Measurements from ENCODE around the gene CPOX.

CPOX gene

DNA sequence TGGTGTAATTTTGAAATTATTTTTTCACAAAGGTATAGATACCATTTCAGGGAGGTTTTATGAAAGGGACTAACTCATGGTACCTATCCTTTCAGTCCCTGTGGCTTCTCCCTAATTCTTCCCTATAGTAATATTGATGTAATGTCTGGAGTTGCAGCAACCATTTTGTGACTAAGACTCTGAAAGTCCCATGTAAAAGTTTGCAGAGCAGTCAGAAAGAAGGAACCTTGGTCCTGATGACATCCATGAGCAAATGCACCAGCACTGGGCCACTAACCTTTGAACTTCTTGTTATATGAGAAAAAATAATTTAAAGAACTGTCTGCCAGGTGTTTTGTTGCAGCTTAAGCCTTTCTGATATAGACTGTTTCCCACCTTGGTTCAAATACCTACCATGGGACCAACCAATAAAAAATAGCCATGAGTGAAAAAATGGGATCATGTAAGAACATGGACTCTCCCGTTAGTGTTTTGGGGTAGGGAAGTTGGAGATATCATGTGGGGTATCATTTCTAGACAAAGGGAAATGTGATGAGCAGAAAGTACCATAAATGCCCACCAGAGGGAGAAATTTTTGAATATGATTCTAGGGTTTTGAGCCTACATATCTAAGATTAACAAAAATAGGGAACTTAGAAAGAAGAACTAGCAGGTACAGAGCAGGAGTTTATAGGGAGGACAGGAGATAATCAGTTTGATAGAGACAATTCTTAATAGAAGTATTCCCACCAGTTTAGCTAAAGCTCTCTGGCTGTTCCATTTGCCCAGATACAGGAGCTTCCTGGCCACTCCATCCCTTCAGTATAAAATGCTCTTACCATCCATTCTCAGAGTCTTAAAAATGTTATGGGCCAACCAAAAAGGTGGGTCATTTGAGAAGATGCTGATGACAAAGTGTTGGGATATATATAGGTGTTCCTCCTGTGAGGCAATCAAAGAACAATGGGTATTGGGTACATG, 3.4 kb upstream of the CPOX start:
- in situ Hi-C loops (cut with HindIII; ENCODE audit: low sequenced_read_pairs) = no loop called here

DNA sequence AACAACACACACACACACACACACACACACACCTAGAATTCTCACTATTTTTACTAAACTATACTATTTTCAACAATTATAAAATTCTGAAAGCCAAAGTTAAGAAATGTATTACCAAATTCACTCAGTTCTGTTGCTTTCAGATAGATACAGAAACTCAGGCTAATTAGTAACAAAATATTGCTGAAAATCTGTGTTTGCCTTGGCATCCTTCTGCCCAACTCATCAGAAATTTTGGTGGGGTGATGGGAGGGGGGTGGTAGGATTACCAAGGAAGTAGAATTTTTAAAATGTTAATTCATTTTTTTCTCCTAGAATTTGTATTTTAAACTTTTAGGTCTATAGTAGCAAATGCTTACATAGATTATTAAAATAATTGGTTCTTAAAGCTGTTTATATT, 2.7 kb upstream of the CPOX start:
- in situ Hi-C loops (cut with HindIII; ENCODE audit: low sequenced_read_pairs) = no loop called here

DNA sequence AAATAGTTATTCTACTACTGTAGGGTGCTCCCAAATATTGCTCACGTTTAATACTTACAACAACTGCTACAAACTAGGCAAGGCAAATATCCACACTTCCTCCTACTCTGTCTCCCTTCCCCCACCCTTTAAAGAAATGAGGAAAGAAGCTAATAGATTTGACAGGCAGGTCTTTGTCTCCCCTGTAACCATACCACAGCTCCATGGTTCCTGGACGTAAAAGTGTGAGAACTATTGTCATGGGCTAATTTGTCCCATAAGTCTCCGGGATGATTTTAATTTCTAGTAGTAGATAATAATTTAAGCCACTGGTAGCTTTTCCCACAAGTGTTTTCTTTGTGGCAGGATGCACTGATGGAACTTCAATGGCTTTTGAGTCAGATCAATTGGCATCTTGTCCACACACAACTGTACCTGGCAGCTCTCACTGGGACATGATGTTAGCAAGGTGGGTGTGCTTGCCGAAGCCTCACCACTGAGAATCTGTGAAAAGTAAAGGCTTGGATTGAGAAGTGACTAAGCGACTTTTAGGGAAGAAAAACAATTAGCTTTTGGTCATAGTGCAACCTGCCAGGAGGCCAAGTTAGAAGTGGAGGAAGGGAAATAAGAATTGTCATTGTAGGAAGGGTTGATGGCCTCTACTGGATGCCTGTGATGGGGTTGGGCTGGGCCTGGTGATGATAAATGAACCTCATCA, 1.4 kb upstream of the CPOX start:
- in situ Hi-C loops (cut with HindIII; ENCODE audit: low sequenced_read_pairs) = no loop called here

DNA sequence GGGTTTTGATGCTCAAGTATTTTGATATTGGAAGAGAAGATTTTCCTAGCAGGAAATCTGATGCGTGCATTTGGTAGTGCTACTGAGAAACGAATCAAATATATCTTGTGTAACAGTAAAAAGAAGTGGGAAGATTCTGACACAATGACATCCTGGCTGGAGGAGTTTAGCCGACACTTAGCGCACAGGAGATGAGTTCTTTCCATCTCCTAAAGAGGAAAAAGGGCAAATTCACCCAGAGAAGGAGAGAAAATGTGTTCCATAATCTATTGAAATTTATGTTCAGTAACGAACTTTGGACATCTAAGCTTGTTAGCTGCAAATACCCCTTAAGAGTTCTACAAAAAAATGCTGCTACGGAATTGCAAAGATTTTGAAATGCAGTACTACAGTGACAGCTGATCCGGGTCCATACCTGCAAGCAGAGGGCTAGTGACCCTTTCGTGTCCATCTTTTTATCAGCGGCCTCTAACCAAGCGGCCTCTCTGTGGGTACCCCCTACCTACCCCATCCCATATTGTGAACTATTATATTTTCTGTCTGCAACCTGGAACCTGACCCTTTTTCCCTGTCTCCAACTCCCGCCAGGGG, 971 bp downstream of the CPOX start:
- in situ Hi-C loops (cut with HindIII; ENCODE audit: low sequenced_read_pairs) = no loop called here

DNA sequence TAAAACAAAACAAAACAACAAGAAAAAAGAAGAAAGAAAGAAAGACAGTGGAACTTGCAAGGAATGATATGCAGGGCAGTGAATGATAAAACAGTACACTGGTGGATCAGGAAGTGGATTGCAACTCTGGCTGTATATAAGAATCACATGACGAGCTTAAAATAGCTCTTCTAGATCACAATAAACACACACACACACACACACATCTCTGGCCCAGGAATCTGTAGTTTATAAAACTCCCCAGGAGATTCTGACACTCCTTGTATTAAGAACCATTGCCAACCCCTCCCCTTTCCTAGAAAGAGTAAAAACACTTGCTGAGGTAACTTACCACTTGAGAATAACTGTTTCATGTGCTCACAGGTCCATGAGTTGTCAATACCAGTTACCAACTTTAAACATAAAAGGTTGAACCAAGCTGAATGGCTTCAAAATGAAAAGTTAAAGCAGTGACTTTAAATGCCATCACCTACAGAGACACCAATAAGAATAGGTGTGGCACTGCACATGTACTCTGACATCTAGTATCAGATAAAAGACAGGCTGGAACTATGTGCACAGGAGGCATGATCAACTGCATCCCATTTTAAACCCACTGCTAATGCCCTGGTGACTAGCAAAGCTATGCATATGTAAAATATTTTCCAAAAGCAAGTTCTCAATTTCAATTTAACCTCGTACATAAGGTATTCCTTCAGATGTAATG, 3.9 kb downstream of the CPOX start:
- in situ Hi-C loops (cut with HindIII; ENCODE audit: low sequenced_read_pairs) = no loop called here

DNA sequence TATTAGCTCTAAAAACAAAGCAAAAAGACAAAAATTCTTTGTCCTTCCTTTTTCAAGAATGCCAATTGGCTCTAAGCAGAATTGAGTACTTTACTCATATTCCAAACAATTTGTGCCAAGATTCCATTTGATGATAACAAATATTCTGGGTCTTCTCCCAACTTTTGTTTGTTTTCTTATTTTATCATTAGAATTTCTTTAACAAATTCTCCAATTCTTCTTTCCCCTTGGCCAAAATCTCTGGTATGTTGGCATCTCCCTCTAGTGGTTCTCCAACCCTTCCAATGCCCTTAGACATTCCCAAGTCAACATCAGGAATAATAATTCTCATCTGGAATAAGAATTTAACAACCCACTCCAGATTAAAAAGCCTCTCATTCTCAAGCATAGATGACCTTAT, 5.3 kb downstream of the CPOX start:
- in situ Hi-C loops (cut with HindIII; ENCODE audit: low sequenced_read_pairs) = no loop called here

DNA sequence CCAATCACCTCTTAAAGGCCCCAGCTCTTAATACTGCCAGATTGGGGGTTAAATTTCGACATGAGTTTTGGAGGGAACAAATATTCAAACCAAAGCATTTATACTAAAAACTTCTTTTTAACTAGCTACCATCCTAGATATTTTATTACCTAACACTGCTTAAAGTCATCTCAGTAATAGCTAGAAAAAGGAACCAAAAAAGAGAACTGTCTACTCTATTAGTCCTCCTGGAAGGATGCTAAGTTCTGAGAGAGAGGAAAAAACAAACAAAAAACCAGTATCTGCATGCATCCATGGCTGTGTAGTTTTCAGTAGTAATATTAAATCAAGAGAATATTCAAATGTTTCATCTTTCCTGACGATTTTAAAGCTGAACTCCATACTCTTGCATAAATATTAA, 5.8 kb downstream of the CPOX start:
- in situ Hi-C loops (cut with HindIII; ENCODE audit: low sequenced_read_pairs) = no loop called here

DNA sequence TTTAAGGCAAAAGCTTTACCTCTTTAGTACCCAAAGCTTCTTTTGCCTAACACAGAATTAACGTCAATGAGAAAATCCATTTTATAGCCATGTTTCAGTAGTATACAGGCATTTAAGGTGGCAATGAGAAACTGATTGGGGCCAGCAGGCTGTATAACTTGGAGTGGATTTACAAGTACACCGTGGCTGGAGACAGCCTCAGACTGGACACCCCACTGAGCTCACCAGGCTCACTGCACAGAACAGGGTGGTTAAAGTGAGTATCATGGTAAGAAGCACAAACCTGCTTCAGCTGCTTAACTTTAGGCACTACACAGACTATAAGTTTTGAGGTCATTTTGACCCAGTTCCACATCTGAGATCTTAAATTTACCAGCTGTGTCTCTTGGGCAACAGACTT, 8.9 kb downstream of the CPOX start:
- in situ Hi-C loops (cut with HindIII; ENCODE audit: low sequenced_read_pairs) = no loop called here

DNA sequence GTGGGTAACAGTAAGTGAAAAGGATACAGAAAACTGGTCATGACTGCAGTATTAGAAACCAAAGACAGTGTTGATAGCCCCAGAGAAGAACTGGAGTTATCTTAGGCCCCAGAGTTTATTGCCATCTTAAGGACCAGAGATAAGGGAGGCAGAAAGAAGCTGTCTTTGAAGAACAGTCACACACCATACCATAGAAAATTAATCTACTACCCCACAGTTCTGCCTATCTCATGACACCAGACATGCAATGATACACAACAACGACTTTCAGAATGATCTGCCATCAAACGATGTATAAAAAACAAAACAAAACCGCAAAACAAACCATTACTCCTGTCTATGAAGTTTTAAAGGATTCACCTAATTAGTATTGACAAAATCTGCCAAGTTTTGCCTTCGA, 9.6 kb downstream of the CPOX start:
- in situ Hi-C loops (cut with HindIII; ENCODE audit: low sequenced_read_pairs) = no loop called here

DNA sequence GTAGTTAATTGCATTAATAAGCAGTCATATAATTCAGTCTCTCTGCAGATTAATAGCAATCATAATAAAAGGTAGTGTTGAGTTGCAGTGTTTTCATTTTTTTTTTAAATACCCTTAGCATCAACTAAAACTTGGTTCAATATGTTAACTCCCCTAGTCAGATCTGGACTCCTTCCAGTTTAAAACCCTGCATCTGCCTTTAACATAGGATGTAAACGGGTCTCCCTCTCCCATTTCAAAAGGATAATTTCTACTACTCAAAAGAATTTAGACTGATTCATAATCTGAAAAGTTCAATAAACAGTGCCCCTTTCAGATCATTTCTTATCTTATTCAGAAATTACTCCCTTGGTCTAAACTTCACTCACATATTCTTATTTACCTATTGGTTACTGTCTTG, 11.4 kb downstream of the CPOX start:
- in situ Hi-C loops (cut with HindIII; ENCODE audit: low sequenced_read_pairs) = no loop called here

DNA sequence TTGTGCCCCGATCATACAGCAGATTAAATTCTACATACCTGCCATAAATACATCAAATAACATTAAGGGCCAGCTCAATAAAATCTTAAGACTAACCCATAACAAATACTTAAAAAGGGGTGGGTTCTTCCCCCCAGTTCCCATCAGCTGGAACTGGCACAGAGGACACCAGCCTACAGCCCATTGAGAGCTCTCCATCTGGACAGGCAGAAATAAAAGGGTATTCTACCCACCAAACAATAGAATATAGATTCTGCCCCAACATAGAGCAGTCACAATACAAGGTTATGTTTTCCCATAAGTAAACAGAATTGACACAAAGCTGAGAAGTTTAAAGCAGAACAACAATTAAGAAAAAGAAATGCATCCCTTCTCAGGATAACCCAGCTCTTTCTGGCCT, 11.9 kb downstream of the CPOX start:
- in situ Hi-C loops (cut with HindIII; ENCODE audit: low sequenced_read_pairs) = no loop called here

DNA sequence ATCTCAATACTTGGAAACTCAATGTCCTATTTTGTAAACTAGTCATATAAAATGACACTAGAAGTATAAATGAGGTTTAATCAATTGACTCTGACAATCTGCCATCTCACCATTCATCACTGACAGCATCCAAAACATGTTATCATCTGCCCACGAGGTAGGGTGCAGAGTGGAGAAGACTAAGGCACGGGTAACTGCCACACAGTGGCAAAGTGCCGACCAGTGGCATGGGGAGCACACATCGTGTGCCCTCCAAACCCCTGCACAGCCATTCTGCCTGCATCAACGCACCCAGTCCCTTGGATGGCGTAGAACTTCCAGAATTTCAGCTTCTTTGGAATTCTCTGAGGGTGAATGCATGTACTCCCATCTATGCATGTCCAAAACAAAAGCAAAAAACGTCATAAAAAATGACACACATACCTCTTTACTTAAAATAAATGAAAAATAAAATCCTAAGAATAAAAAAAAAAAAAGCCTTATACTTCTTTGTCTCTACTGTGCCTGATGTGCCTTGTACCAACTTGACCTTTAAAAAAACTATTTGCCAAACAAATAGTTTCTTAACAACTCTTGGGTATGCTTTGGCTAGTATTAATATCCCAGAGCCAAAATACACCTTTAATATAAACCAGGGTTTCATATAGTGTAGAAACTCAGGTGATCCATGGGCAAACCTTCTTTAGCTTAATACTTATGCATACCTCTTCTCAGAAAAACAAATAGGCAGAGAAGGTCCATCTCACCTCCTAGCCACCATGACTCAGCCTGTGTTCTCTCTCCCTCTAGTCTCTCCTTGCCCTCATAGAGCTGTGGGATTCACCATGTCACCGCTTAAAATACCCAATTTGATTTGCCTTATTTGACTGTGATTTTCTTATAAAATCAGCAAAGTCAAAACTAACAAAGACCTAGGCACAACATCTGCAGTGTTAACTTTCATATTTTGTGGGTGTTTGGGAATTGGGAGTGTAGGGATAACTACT, 12.7 kb downstream of the CPOX start:
- in situ Hi-C loops (cut with HindIII; ENCODE audit: low sequenced_read_pairs) = no loop called here

DNA sequence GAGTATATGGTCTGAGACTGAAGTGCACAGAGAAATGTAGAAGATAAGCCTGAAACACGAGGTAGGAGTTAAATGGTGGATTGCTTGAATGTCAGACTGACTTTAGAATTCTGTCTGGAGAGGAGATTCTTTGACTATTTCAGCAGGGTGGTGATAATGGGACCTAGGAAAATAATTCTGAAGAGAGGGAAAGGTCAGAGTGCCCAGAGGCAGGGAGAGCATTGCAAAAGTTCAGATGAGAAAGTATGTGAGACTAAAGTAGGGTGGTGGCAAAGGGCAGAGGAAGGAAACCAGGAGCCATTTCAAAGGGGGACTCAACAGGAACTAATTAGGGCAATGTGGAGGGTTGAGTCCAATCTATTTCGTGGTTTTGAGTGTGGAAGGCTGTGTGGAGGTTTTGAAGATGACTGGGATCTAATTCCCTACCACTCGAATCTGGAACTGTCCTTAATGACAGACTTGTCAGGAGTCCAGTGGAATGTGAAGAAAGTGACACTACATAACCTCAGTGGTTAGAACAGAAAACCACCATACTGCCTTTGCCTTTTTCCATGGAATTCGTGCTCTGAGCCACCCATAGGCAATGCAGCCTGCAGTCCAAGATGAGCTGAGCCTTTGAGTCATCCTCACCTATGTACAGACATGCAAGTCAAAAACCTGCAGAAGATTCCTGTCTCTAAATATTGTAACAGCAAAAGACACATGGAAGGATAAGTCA, 16.1 kb downstream of the CPOX start:
- in situ Hi-C loops (cut with HindIII; ENCODE audit: low sequenced_read_pairs) = no loop called here

DNA sequence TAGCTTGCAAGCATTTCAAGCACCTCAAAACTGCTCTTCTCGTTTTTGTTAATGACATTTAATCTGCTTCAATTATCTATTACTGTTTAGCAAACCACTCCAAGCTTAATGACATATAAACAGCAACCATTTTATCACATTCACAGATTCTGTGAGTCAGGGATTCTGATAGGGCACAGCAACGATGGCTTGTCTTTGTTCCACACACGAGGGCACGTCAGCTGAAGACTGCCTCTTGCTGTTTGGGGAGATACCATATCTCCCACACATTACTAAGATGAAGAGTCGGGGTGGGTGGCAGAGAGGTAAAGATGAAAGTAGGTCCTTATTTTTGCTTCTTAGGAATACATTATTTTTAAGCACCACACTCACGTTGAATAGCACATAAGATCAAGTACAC, 19.3 kb downstream of the CPOX start:
- in situ Hi-C loops (cut with HindIII; ENCODE audit: low sequenced_read_pairs) = no loop called here

DNA sequence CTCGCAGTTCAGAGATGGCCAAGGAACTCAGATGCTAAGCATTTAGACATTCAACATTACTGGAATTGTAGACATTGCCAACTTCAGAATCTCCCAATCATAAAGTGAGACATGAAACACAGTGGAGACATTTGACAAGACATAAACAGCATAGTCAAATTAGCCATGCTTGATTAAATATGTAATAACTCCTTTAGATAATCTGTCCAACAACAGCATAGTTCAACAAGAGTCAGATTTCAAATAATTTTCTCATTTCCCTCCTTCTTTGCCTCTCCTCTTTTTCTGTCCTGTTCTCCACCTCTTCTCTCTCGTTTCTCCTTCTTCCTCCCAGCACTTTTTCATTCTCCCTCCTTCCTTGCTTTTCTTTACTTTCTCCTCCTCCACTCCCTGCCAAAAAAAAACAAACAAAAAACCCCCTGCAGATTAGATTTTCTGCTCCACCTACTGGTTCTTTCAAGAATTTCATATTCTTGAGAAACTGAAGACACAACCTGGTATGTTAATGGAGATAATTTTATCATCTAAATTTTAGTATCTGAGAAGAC, 20.2 kb downstream of the CPOX start:
- in situ Hi-C loops (cut with HindIII; ENCODE audit: low sequenced_read_pairs) = no loop called here

DNA sequence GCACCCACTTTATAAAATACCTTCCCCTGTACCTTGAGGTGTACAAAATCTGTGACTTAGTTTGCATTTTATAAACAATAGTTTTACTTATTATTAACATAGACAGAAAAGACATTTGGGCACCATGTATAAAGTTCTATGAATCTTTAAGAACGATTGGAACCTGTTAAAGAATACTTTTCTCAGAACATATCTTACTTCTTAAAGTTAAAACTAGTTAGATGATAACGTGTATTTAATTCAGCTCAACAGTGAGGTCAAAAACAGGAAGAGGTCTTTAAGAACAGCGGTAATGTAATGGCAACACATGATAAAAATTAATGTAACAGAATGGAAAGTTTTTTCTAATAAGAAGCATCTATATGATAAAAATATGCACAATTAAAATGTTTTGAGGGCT, 25.0 kb downstream of the CPOX start:
- in situ Hi-C loops (cut with HindIII; ENCODE audit: low sequenced_read_pairs) = no loop called here

DNA sequence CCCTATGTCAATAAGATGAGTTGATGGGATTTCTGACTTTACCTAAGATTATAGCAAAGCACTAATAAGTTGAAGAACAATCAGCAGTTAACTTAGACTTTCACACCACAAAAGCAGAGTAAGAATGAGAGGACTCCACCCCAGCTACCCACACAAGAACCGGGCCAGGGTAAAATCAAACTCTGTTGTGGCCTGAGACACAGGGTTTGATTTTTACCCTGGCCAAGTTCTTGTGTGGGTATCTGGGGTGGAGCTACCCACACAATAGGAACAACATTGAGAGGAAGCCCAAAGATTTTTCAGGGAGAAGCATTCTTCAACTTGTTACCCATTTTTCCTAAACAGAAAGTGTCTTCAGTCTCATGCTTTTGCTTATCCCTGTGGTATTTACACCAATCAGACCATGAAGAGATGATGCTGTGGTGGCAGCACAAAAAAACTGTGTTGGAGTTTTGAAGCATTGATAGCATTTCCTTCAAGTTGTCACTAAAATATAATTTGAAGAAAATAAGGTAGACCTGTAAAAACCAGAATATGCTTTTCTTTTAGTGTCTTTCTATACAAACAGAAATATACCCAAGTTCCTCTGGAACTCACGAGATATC, 25.6 kb downstream of the CPOX start:
- in situ Hi-C loops (cut with HindIII; ENCODE audit: low sequenced_read_pairs) = no loop called here

DNA sequence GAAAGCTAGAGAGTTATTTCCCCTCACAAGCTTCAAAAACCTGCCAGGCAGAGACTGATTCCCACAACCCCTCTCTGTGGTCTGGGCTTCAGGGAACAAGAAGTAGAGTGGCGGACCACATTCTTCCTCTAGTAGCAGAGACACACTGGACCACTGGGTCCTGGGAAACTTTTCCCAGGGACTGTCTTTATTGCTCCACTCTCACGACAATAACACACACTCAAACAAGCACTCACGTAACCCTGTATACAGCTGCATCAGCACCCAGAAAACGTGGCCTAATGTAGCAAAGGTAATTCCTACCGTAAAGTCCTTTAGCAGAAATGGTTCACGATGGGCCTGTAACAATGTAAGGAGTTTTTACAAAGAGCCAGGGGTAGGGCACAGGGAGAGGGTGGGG, 27.6 kb downstream of the CPOX start:
- in situ Hi-C loops (cut with HindIII; ENCODE audit: low sequenced_read_pairs) = no loop called here

DNA sequence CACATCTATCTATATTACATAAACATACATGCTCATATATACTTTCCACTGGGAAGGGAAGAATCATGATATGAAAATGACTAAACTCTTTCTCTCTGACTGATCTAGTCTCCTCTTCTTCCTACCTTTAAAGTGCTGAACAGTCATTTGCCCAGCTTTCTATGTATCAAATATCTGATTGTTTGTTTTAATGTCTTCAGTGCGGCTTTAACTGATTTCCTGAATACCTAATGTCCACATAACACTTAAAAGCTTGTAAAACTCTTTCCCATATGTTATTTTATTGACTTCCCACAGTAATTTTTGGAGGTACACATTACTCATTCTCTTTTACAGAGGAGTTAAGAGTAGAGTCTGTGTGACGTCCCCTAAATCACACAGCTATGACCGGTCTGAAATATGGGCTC, 28.2 kb downstream of the CPOX start:
- in situ Hi-C loops (cut with HindIII; ENCODE audit: low sequenced_read_pairs) = no loop called here

All from DLD1 (cell line).